T-helper 1 cell (primary cell): ENCODE measurements around the gene SPRED2.
A peak's percentile ranks its signal among the peaks of the same experiment; 100 is the strongest.
"Not testable (repeated sequence)": the region's sequence is repeated elsewhere in the genome, so short reads cannot be mapped to it uniquely, and the experiment has no call there.

Experiments used
- DNase-seq, 5 donors: peaks; one replicate each; pipeline ENCODE4 v3.0.0-alpha.2; 2012 to 2020

Gene SPRED2

GRCh38 chr2:65338830-65339495 is 93.4 kb downstream of the SPRED2 start:
- DNase-seq, result not testable (repeated sequence)

GRCh38 chr2:65337915-65338314 is 94.5 kb downstream of the SPRED2 start:
- DNase-seq, result not testable (repeated sequence)

- no peak for DNase-seq
These were observed 97.7 kb downstream of the SPRED2 start for GRCh38 chr2:65334714-65335113.

GRCh38 chr2:65331336-65332025 is 100.9 kb downstream of the SPRED2 start:
- no peak for DNase-seq

GRCh38 chr2:65329525-65329924 is 102.9 kb downstream of the SPRED2 start:
- DNase-seq, result no peak

GRCh38 chr2:65326276-65326675 is 106.1 kb downstream of the SPRED2 start:
- DNase-seq, result no peak

GRCh38 chr2:65325066-65325465 is 107.3 kb downstream of the SPRED2 start:
- DNase-seq, result no peak

- no peak for DNase-seq
These were observed 111.5 kb downstream of the SPRED2 start for GRCh38 chr2:65320946-65321345.

GRCh38 chr2:65320042-65320725 is 112.2 kb downstream of the SPRED2 start:
- peak in 1 of 5 donors; percentile 74 for DNase-seq

- DNase-seq, result no peak
These were observed 112.7 kb downstream of the SPRED2 start for GRCh38 chr2:65319674-65320041.

GRCh38 chr2:65319072-65319673 is 113.2 kb downstream of the SPRED2 start:
- peak in 1 of 5 donors; percentile 25 for DNase-seq

- no peak for DNase-seq
These were observed 114.6 kb downstream of the SPRED2 start for GRCh38 chr2:65317841-65318240.

- DNase-seq, result not testable (repeated sequence)
These were observed 115.0 kb downstream of the SPRED2 start for GRCh38 chr2:65317351-65317750.

GRCh38 chr2:65316072-65316471 is 116.3 kb downstream of the SPRED2 start:
- no peak for DNase-seq

GRCh38 chr2:65314801-65315441 is 117.5 kb downstream of the SPRED2 start:
- no peak for DNase-seq

- no peak for DNase-seq
These were observed 118.5 kb downstream of the SPRED2 start for GRCh38 chr2:65313954-65314256.

- DNase-seq, result no peak
These were observed 119.1 kb downstream of the SPRED2 start for GRCh38 chr2:65313126-65313953.

- DNase-seq, result no peak
These were observed 120.8 kb downstream of the SPRED2 start for GRCh38 chr2:65311596-65311995.

GRCh38 chr2:65311049-65311448 is 121.3 kb downstream of the SPRED2 start:
- no peak for DNase-seq

- no peak for DNase-seq
These were observed 122.7 kb downstream of the SPRED2 start for GRCh38 chr2:65309699-65310098.

GRCh38 chr2:65305934-65306333 is 126.5 kb downstream of the SPRED2 start:
- no peak for DNase-seq
